HFFc6 (cell line): ENCODE measurements around the gene TM4SF5. TPM values are rescaled to one million over a fixed set of nuclear protein-coding genes. Genes with fewer than 3 reads are reported as not detected.

Experiments
- DNase-seq: peaks from one replicate; pipeline ENCODE4 v3.0.0-alpha.2; 2018
- H3K27ac Mint-ChIP-seq: 2 replicates; pipeline ENCODE4 v1.8.0; 2020; ENCODE audit warnings: mild to moderate bottlenecking, mixed read lengths
- H3K27me3 Mint-ChIP-seq: 2 replicates; pipeline ENCODE4 v1.8.0; 2021; ENCODE audit warnings: mild to moderate bottlenecking, moderate library complexity, mixed read lengths; ENCODE audit not compliant: insufficient read depth
- H3K36me3 Mint-ChIP-seq: 2 replicates; pipeline ENCODE4 v1.8.0; 2021; ENCODE audit warnings: low read depth, mixed read lengths
- H3K4me1 Mint-ChIP-seq: 2 replicates; pipeline ENCODE4 v1.8.0; 2020; ENCODE audit warnings: low read depth, mixed read lengths
- H3K4me3 Mint-ChIP-seq: 2 replicates; pipeline ENCODE4 v1.8.0; 2020; ENCODE audit warnings: mild to moderate bottlenecking, moderate library complexity, mixed read lengths
- H3K9me3 Mint-ChIP-seq: 2 replicates; pipeline ENCODE4 v1.8.0; 2020; ENCODE audit warnings: mild to moderate bottlenecking, mixed read lengths
- CTCF ChIP-seq: fragments of 200-600 bp; sonication (generic); IDR thresholded peaks from 2 replicates; pipeline ENCODE4 v1.5.0; 2021; ENCODE audit warnings: antibody characterized with exemption, mild to moderate bottlenecking
- total RNA-seq, 6 experiments: library from RNA; stranded (reverse); fragmentation: NEBNext Ultra II Directional; extraction: Animal tissue kit (Norgen Biotek cat#: 25700); gene quantifications; 2 replicates in 1 of 6; 3 replicates in 5 of 6; pipeline ENCODE4 v1.2.3, GENCODE V29; 2021

The TM4SF5 gene
- total RNA-seq, 6 experiments from 2014 or later, result not detected

GRCh38 chr17:4766201-4766600, 5.5 kb upstream of the TM4SF5 start:
- Mint-ChIP-seq H3K36me3 (no peaks in the 10 kb centered on the region), H3K4me3 (no peak overlapping the region), H3K9me3 (no peaks in the 10 kb centered on the region), H3K27ac (no peak overlapping the region), H3K4me1 (peaks cover 10% of the 10 kb centered on the region; the same call in 1 of the 2 replicates), H3K27me3 (peaks cover 17% of the 10 kb centered on the region)
- no peak for DNase-seq
- no peak for TF ChIP-seq CTCF

GRCh38 chr17:4766723-4767122, 5.0 kb upstream of the TM4SF5 start:
- Mint-ChIP-seq H3K9me3 (no peaks in the 10 kb centered on the region), H3K4me3 (no peak overlapping the region), H3K27ac (no peak overlapping the region), H3K36me3 (no peaks in the 10 kb centered on the region), H3K27me3 (peaks cover 16% of the 10 kb centered on the region), H3K4me1 (peaks cover 10% of the 10 kb centered on the region; the same call in 1 of the 2 replicates)
- no peak for DNase-seq
- TF ChIP-seq CTCF, result no peak

DNA sequence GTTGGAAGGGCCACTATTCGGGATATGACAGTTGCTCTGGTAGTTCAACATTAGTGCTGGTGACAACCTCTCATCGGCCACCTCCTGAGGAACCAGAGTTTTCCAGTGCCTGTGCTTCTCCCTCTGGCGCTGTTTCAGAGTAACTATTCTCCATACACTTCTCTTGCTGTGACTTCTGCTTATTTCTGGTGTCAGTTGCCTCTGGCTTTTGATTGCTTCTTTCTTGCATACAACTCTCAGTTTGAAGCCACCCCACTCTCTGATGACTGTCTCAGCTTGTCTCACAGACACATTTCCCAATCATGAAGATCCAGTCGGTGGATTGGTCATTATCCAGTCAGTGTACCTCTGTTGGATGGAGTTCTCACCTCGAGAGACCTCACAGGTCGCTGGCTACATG, 3.4 kb upstream of the TM4SF5 start:
- Mint-ChIP-seq H3K9me3 (no peaks in the 10 kb centered on the region), H3K4me1 (peaks cover 10% of the 10 kb centered on the region; the same call in 1 of the 2 replicates), H3K36me3 (no peaks in the 10 kb centered on the region), H3K27ac (no peak overlapping the region), H3K27me3 (peaks cover 24% of the 10 kb centered on the region), H3K4me3 (no peak overlapping the region)
- no peak for TF ChIP-seq CTCF
- no peak for DNase-seq

DNA sequence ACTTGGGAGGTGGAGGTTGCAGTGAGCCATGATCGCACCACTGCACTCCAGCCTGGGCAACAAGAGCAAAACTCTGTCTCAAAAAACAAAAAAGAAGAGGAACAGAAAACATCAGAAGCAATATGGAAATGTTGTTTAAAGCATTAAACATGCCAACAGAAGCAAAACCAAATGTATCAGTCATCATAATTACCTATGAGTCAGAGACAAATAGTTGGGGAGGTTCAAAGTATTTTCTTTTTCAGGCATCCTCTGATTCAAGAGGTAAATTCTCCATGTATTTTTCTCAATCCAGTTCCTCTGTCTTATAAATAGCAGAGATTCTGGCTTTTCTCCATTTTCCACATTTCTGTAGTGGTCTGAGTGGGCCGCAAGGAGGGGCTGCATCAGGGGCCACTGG, 2.1 kb upstream of the TM4SF5 start:
- DNase-seq, result peak; percentile 46

GRCh38 chr17:4772235-4772613, 538 bp downstream of the TM4SF5 start:
- H3K9me3 Mint-ChIP-seq, result no peaks in the 10 kb centered on the region
- H3K4me3 Mint-ChIP-seq, result no peak overlapping the region
- no peak for DNase-seq
- no peak overlapping the region for H3K27ac Mint-ChIP-seq
- no peaks in the 10 kb centered on the region for H3K36me3 Mint-ChIP-seq
- peaks cover 10% of the 10 kb centered on the region; the same call in 1 of the 2 replicates for H3K4me1 Mint-ChIP-seq
- H3K27me3 Mint-ChIP-seq, result peaks cover 48% of the 10 kb centered on the region
- TF ChIP-seq CTCF, result no peak

More for the DNA sequence above, 2.1 kb upstream of the TM4SF5 start:
- no peak for TF ChIP-seq CTCF
- Mint-ChIP-seq H3K9me3 (no peaks in the 10 kb centered on the region), H3K27me3 (peaks cover 25% of the 10 kb centered on the region), H3K4me3 (no peak overlapping the region), H3K27ac (no peak overlapping the region), H3K36me3 (no peaks in the 10 kb centered on the region), H3K4me1 (peaks cover 10% of the 10 kb centered on the region; the same call in 1 of the 2 replicates)
